Fibroblast of skin of abdomen (primary cell): Measurements from ENCODE around the gene LRRC56.

Experiments
- DNase-seq: peaks from one replicate; pipeline ENCODE4 v3.0.0-alpha.2; 2013

LRRC56 gene

GRCh38 chr11:540583-541432 is 3.5 kb downstream of the LRRC56 start:
- DNase-seq = no peak

- DNase-seq = no peak
These were observed 4.1 kb downstream of the LRRC56 start for GRCh38 chr11:541433-541885.

- DNase-seq = no peak
These were observed 7.5 kb downstream of the LRRC56 start for GRCh38 chr11:544817-545166.

- DNase-seq = no peak
These were observed 7.8 kb downstream of the LRRC56 start for GRCh38 chr11:545171-545570.

- DNase-seq = no peak
These were observed 11.6 kb downstream of the LRRC56 start for GRCh38 chr11:548700-549603.

- no peak for DNase-seq
These were observed 12.9 kb downstream of the LRRC56 start for GRCh38 chr11:550021-550745.

GRCh38 chr11:550746-551085 is 13.4 kb downstream of the LRRC56 start:
- no peak for DNase-seq

GRCh38 chr11:551131-551530 is 13.8 kb downstream of the LRRC56 start:
- DNase-seq = no peak

- DNase-seq = no peak
These were observed 14.3 kb downstream of the LRRC56 start for GRCh38 chr11:551596-551995.

- DNase-seq = no peak
These were observed 16.0 kb downstream of the LRRC56 start for GRCh38 chr11:553083-553987.

GRCh38 chr11:553988-554340 is 16.6 kb downstream of the LRRC56 start:
- DNase-seq = no peak

GRCh38 chr11:554428-555226 is 17.3 kb downstream of the LRRC56 start:
- peak; percentile 26 for DNase-seq

GRCh38 chr11:555227-555779 is 18.0 kb downstream of the LRRC56 start:
- DNase-seq = no peak

GRCh38 chr11:555780-556661 is 18.7 kb downstream of the LRRC56 start:
- DNase-seq = no peak

- no peak for DNase-seq
These were observed 19.4 kb downstream of the LRRC56 start for GRCh38 chr11:556662-557256.

- no peak for DNase-seq
These were observed 20.2 kb downstream of the LRRC56 start for GRCh38 chr11:557328-558132.

GRCh38 chr11:558503-558902 is 21.2 kb downstream of the LRRC56 start:
- no peak for DNase-seq

- DNase-seq = no peak
These were observed 21.8 kb downstream of the LRRC56 start for GRCh38 chr11:559020-559620.
